HG02759 (cell line): Measurements from ENCODE around the gene SHISA7.
"Not testable (repeated sequence)": the region's sequence is repeated elsewhere in the genome, so short reads cannot be mapped to it uniquely, and the experiment has no call there.

ENCODE experiments used
- ATAC-seq: cut with Tn5 transposase; IDR thresholded peaks from one replicate; pipeline ENCODE4 v1.9.1; 2021; ENCODE audit warnings: mild to moderate bottlenecking, moderate library complexity; ENCODE audit not compliant: unreplicated experiment

Gene SHISA7

DNA sequence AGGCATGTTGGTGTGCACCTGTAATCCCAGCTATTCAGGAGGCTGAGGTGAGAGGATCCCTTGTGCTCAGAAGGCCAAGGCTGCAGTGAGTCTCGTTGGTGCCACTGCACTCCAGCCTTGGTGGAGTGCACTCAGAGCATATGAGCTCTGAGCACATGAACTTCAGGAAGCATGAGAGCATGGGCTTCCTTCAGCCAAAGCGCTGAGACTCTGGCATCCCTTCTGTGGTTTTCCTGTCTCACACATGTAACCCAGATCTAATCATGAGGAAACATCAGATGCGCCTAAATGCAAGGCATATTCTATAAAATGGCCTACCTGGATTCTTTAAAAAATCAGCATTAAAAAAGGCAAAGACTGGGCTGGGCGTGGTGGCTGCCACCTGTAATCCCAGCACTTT is 21.8 kb downstream of the SHISA7 start:
- not testable (repeated sequence) for ATAC-seq

GRCh38 chr19:55419624-55420236 is 23.4 kb downstream of the SHISA7 start:
- no peak for ATAC-seq

GRCh38 chr19:55419103-55419502 is 24.0 kb downstream of the SHISA7 start:
- ATAC-seq, result no peak

DNA sequence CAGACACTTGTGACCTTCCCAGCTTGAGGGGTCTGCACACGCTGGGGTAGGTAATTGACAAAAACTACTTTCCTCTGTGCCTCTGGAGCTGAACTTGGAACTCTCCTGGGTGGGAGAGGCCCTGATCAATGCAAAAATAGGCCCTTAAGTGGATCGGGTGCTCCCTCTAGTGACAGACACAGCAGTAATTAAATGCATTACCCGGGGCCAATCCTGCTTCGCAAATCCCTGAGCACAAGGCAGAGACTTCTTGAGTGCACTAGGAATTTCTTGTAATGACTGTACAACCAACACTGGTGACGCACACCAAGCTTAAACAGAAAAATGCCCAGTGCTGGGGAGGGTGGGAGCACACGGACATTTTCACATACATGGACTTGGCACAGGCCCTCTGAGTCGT is 24.9 kb downstream of the SHISA7 start:
- ATAC-seq, result no peak

- no peak for ATAC-seq
Measured at GRCh38 chr19:55410168-55410567, 32.9 kb downstream of the SHISA7 start.

- ATAC-seq, result not testable (repeated sequence)
Measured at GRCh38 chr19:55409179-55409578, 33.9 kb downstream of the SHISA7 start.

DNA sequence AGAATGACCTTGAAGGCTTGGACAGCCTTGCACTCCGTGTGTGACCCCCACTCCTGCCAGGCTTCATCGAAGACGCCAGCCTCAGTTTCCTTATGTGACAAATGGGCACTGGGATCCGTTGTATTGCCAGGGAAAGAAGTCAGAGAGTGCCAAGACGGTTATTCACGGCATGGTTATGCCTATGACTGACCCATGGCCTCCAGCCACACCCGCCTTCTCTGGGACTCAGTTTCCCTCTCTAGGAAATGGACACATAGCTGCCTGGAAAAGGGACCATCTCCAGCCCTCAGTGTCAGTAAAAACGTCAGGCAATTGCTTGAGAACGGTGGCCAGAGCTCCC is 34.6 kb downstream of the SHISA7 start:
- no peak for ATAC-seq

DNA sequence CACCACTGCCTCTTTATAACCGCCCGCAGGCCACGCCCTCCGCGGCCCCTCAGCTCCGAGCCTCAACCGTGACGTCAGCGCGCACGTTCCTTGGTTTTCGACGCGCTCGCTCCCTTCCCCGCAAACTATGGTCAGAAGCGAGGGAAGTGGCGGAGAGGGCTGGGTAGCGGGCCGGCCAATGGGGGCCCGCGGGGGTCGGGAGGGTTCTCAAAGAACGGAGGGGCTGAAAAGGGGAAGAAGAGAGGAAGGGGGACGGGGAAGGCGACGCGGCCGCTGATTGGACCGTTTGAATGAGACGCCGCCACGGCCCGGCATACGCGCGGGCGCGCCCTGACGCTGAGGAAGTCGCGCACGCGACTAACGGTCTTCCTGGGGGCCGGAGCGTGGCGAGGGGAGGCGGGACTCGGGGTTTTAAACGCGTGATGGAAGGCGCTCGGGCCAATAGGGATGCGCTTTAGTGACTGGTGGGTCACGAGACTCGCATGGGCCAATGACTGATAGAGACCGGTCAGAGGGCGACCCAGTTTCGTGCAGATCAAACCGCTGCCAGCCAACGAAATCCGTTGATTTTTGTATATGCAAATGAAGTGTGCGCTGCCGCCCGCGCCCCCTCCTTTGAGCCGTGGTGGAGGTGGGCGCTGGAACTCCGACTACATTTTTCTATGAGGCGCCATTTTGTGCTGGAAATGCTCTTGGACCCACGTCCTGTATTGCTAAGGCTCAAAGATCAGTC is 35.1 kb downstream of the SHISA7 start:
- peak; percentile 82 for ATAC-seq

DNA sequence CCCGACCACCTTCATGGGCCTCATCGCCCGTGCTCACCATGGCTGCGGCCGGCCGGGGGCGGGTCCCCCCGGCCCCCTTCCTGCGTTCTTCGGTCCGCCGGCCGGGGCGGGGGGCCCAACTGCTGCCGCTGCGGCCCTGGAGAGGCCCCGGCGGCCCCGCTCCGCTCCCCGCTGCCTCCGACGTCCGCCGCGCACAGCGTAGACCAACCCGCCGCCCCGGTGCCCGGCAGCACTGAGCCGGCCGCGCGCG is 35.6 kb downstream of the SHISA7 start, which contains the start of gene UBE2S:
Gene UBE2S, minus strand, starts transcription at position 239 of the 250 bp plus-strand sequence. Its CDS starts 199 bp downstream, at position 40.
- not testable (repeated sequence) for ATAC-seq

DNA sequence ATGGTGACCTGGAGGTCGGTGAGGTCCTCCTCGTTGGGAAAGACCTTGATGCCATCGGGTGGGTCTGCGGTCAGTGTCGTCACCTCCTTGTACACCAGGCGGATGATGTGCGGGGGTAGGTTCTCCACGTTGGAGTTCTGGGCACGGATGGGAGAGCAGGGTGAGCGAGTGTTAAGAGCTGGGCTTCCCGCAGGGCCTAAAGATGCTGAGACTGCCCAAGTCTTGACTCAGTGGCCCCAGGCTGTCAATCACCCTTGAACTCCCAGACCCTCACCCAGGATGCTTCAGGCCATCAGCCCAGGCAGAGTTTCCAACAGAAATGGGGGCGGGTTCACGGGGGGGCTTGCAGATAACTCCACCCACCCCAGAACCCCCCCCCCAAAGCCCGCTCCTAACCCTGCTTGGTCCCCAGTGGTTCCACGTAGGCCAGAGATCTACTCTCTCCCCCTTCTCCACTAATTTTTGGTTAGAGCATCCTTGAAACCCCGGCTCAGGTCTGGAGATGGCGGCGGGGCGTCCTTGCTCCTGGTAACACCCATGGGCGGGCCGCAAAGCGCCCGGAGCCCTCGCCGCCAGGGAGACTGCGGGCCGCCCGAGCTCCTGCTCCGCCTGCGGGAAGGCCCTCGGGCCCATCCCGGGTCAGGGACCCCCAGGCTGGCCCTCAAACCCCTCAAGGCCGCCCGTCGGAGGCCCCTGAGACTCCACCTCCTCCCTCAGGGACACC is 36.1 kb downstream of the SHISA7 start:
- ATAC-seq, result peak; percentile 11

DNA sequence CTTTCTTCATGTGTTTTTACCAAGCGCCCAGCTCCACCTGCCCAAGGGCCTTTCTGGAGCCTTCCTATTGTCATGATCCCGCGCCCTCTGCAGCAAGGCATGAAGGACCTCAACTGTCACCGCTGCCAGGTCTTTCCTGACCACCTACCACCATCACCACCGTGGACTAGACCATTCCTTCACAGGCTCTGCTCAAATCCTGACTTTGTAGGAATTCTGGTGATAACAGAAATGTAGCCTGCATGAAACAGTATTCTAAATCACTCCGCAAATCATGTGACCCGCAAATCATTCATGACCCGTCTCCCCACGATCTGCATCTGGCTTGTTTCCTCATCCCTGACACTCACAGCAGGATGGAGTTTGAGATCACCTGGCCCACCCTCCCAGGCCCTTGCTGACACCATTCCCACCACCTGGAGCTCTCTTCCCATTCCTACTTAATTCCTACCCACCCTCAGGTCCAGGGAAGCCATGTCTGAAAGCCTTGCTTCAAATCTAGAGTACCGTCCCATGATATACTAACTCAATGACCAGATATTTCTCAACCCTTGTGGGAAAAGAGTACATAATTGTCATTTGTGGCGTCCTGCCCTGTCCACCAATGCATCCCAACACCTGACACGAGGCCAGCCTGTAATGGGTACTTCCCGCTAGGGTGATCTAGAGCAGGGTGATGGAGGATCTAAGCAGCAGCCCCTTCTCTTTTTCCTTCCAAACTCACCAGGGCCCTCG is 36.8 kb downstream of the SHISA7 start:
- no peak for ATAC-seq

DNA sequence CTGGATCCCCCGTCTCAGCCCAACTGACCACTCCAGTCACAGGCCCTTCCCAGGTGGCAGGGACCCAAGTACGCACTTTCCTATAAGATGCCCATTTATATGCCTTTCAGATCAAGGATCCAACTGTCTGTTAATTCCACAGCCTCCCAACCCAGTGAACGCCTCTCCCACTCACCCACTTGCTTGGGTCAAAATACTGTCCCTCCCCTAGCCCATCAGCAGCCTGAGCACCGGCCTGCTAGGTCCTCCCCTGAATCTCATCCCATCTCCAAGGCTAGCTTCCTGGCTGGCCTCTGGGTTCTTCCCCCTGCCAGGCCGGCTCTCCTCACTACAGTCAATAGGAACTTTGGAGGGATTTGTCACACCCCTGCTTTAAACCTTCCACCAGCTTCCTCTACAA is 37.5 kb downstream of the SHISA7 start:
- no peak for ATAC-seq

DNA sequence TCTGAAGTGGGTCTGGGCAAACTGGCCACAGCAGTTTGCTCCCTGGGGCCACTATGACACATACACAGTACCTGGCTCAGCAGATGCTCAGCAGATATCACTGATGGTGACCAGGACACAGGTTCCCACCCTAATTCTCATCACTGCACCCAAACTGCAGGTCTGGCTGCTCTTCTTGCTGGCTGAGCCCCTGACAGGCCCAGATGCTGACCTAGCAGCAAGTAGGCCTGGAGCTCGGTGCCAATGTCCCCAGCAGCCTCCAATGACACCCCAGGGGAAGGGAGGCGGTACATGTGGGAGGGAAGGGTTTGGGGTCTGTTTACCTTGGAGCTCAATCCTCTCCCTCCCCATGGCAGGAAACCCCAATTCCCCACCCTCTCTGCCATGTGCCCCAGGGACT is 40.6 kb downstream of the SHISA7 start:
- no peak for ATAC-seq

GRCh38 chr19:55401390-55401789 is 41.7 kb downstream of the SHISA7 start:
- ATAC-seq, result not testable (repeated sequence)

GRCh38 chr19:55400281-55401087 is 42.6 kb downstream of the SHISA7 start:
- no peak for ATAC-seq

DNA sequence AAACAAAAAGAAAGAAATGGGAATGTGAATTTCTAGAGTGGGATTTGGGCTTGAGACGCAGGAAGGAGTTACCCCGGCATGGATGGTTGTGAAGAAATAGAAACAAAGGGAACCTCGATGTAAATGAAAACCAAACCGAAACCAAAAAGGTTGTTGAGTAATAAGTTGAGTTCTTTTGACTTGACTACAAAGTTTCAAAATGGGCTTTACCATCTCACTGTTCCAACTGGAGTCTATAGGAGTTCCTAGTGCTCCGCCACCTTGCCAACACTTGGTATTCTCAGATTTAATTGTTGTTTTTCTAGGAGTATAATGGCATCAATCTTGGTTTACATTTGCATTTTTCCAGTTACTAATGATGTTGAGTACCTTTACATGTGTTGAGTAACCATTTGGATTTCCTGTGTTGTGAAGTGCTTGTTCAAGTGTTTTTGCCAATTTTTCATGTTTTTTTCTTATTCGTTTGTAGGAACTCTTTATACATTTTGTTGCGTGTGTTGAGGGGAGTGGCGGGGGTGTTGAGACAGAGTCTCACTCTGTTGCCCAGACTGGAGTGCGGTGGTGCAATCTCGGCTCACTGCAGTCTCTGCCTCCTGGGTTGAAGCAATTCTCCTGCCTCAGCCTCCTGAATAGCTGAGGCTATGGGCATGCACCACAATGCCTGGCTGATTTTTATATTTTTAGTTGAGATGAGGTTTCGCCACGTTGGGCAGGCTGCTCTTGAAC is 44.7 kb downstream of the SHISA7 start:
- ATAC-seq, result no peak

- no peak for ATAC-seq
Measured at GRCh38 chr19:55392820-55393761, 50.0 kb downstream of the SHISA7 start.

GRCh38 chr19:55391702-55392615 is 51.1 kb downstream of the SHISA7 start:
- ATAC-seq, result no peak
